ENCODE data around the gene ARHGEF33. TPM values are rescaled to one million over a fixed set of nuclear protein-coding genes. Genes with fewer than 3 reads are reported as not detected.

The ARHGEF33 gene
- total and polyA plus RNA-seq, 3 donors from 2014 or later: 5.9 to 16.7 (median 6.2) TPM

- no peak overlapping the region for H3K4me3 ChIP-seq
- H3K4me1 ChIP-seq: no peaks in the 10 kb centered on the region
- H3K27ac ChIP-seq: no peak overlapping the region
- intact Hi-C loops (cut with DNase I; ENCODE audit: low total_unique reads): no loop called here
- WGBS, 2 donors: 86 to 87% methylated on average over 4 of the region's 4 CpGs
- no peaks in the 10 kb centered on the region for H3K9me3 ChIP-seq
- H3K27me3 ChIP-seq: no peaks in the 10 kb centered on the region
- no peak for DNase-seq
- TF ChIP-seq POLR2A (IDR thresholded peaks at IDR 0.05): no peak
- TF ChIP-seq CTCF (IDR thresholded peaks at IDR 0.05): no peak
- H3K36me3 ChIP-seq (ENCODE audit: low read depth, missing control alignments): no peaks in the 10 kb centered on the region
Measured at GRCh38 chr2:39024833-39025232, 135.2 kb downstream of the ARHGEF33 start.

Small RNA genes lying within 50 kb of the gene (small RNA-seq; reads per million reads assigned to genes)
- 0 reads per million in 2 donors for gene RN7SL96P
- 0 reads per million in 2 donors for gene RNU6-851P

Other genes starting within 250 kb of the ARHGEF33 start
- gene GALM, start 223.8 kb upstream of the ARHGEF33 start, total RNA-seq: 1 to 10 TPM; 8.5 to 9.1 TPM
- 11.8 TPM for gene GALM, start 223.8 kb upstream of the ARHGEF33 start, polyA plus RNA-seq (ENCODE audit: insufficient read depth, low read depth, low replicate concordance)
- gene SRSF7, start 138.5 kb upstream of the ARHGEF33 start, total RNA-seq: 100 to 1,000 TPM; 104 to 114 TPM
- 169 TPM for gene SRSF7, start 138.5 kb upstream of the ARHGEF33 start, polyA plus RNA-seq (ENCODE audit: insufficient read depth, low read depth, low replicate concordance)
- 10 to 100 TPM; 11.6 to 16.4 TPM for gene GEMIN6, start 111.7 kb upstream of the ARHGEF33 start, total RNA-seq
- gene GEMIN6, start 111.7 kb upstream of the ARHGEF33 start, polyA plus RNA-seq (ENCODE audit: insufficient read depth, low read depth, low replicate concordance): 43.0 TPM
- 10 to 100 TPM; 36.8 to 74.2 TPM for gene DHX57, start 13.9 kb upstream of the ARHGEF33 start, total RNA-seq
- 63.7 TPM for gene DHX57, start 13.9 kb upstream of the ARHGEF33 start, polyA plus RNA-seq (ENCODE audit: insufficient read depth, low read depth, low replicate concordance)
- 100 to 1,000 TPM in 1 of 2 donors, 10 to 100 TPM in 1; 50.5 to 123 TPM for gene MORN2, start 13.9 kb upstream of the ARHGEF33 start, total RNA-seq
- 279 TPM for gene MORN2, start 13.9 kb upstream of the ARHGEF33 start, polyA plus RNA-seq (ENCODE audit: insufficient read depth, low read depth, low replicate concordance)
- 10 to 100 TPM; 40.6 to 48.7 TPM for gene SOS1, start 231.2 kb downstream of the ARHGEF33 start, total RNA-seq
- gene SOS1, start 231.2 kb downstream of the ARHGEF33 start, polyA plus RNA-seq (ENCODE audit: insufficient read depth, low read depth, low replicate concordance): 27.0 TPM

All from testis (tissue), 3 donors.